Endothelial cell of hepatic sinusoid (primary cell): Measurements from ENCODE around the gene SPSB1.

Experiments
- in situ Hi-C: cut with HindIII; loops from 2 replicates; pipeline ENCODE4 v1.10.0; 2017; ENCODE audit warnings: low sequenced_read_pairs

The SPSB1 gene

DNA sequence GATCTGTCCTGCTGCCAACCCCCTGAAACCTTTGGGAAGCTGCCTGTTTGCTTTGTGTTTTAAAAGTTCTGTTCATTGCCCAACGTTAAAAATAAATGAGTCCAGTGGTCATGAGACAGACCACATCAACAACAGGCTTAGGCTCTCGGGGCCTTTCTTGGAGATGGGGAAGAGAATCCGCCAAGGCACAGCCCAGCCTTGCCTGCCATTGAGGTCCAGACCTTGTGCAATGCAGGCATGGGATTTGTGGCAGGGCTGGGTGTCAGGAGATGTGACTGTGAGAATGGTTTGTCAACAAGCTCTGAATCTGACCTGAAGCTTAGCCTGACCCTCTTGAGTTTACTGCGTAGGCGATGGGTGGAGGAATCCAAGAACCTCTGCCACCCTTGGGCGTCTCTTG, 4.2 kb downstream of the SPSB1 start:
- in situ Hi-C loops: loop anchor here (25.0 kb wide), 1 partner anchor 165 kb away; no protein-coding TSS in a partner anchor

DNA sequence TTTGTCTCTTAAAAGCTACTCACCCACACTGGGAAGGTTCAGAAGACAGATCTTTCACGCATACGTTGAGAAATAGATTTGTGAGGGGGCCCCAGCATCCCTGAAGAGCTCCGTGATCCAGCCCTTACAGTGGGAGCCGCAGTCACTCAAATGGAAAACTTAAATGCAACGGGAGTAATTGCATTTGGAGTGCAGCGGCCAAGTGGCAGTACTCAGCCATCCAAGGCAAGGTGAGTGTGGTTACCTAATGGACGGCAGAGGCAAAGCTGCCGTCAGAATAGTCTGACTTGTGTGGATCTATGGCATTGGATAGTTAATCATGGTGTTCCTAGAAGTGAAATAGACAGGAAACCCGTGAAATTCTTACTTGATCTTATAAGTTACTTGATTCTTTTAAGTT, 5.1 kb downstream of the SPSB1 start:
- in situ Hi-C loops: loop anchor here (25.0 kb wide), 1 partner anchor 164 kb away; no protein-coding TSS in a partner anchor

DNA sequence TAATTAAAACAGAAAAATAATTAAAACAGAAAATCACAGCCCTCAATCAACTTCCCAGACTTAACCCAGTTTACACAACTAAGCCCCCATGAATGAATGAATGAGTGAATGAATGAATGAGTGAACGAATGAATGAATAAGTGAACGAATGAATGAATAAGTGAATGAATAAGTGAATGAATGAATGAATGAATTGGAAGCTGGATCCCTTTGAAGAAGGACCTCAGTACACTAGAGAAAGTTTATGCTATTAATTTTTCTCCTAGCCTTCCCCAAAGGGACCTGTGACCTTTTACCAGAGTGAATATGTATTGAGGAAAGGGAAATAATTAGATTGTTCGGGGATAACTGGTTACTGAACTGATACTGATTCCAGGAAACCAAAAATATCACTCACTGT, 5.6 kb downstream of the SPSB1 start:
- in situ Hi-C loops: loop anchor here (25.0 kb wide), 1 partner anchor 164 kb away; no protein-coding TSS in a partner anchor

DNA sequence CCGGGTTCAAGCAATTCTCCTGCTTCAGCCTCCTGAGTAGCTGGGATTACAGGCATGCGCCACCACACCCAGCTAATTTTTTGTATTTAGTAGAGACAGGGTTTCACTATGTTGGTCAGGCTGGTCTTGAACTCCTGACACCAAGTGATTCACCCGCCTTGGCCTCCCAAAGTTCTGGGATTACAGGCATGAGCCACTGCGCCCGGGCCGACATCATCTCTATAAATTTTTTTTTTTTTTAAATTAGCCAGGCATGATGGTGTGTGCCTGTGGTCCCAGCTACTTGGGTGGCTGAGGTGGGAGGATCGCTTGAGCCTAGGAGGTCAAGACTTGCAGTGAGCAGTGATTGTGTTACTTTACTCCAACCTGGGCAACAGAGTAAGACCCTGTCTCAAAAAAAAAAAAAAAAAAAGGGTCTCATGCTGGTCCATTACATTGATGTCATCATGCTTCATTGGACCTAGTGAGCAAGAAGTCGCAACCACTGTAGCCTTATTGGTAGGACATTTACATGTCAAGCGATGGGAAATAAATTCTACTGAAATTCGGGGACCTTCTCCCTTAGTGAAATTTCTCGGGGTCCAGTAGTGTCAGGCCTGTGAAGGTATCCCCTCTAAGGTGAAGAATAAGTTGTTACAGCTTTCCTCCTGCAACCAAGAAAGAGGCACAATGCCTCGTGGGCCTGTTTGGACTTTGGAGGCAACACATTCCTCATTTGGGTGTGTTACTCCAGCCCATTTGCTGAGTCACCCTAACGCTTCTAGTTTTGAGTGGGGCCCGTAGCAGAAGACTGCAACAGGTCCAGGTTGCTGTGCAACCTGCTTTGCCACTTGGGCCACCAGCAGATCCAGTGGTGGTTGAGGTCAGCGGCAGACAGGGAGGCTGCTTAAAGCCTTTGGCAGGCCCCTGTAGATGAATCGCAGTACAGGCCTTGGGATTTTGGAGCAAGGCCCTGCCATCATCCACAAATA, 7.2 kb downstream of the SPSB1 start:
- in situ Hi-C loops: loop anchor here (5.0 to 25.0 kb wide), 2 partner anchors 72 to 162 kb away; no protein-coding TSS in a partner anchor

DNA sequence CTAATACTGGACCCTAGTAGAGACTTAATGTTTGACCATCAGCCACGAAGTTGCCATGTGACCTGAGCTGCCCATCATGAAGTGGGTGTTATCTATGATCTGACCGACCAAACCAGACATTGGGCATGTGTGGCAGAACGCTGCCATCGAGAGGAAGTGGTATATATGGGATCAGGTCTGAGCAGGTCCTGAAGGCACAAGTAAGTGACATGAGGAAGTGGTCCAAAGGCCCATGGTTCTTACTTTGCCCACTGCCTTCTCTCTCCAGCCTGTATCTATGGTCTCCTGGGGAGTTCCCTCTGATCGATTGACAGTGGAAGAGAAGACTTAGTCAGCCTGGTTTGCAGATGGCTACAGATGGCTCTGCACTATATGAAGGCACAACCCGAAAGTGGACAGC, 7.9 kb downstream of the SPSB1 start:
- in situ Hi-C loops: loop anchor here (5.0 kb wide), 1 partner anchor 72 kb away; no protein-coding TSS in a partner anchor

DNA sequence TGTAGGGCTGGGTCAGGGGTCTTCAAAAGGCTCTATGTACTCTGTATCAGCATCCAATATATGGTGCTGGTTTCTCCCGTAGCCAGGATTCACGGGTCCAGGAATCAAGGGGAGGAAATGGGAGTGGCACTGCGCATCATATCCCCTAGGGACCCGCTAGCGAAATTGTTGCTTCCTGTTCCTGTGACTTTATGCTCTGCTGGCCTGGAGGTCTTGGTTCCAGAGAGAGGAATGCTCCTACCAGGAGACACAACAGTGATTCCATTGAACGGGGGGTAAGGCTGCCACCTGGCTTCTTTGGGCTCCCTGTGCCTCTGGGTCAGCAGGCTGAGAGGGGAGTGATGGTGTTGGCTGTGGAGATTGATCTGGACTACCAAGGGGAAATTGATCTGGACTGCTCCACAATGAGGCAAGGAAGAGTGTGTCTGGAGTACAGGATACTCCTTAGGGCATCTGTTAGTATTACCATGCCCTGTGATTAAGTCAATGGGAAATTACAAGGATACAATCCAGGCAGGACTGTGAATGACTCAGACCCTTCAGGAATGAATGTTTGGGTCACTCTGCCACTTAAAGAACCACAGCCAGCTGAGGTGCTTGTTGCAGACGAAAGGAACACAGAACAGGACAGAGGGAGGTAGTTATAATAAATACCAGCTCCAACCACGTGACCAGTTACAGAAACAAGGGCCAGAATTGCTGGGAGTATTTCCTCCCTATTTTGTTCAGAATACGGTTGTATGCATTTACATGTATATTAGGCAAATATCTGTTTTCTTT, 10.2 kb downstream of the SPSB1 start:
- in situ Hi-C loops: loop anchor here (5.0 kb wide), 1 partner anchor 69 kb away; no protein-coding TSS in a partner anchor

DNA sequence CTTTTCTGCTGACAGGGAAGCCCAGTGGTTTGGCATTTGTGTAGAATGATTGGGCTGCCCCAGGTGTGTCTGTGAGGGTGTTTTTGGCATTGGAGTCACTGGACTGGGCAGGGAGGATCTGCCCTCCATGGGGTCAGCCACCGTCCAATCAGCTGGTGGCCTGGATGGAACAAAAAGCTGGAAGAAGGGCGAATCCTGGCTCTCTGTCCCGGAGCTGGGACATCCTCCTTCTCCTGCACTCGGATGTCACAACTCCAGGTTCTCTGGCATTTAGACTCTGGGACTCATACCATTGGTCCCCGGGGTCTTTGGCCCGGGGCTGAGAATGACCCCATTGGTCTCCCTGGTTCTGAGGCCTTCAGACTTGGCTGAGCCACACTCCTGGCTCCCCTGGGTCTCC, 11.2 kb downstream of the SPSB1 start:
- in situ Hi-C loops: loop anchor here (5.0 kb wide), 1 partner anchor 68 kb away; no protein-coding TSS in a partner anchor

DNA sequence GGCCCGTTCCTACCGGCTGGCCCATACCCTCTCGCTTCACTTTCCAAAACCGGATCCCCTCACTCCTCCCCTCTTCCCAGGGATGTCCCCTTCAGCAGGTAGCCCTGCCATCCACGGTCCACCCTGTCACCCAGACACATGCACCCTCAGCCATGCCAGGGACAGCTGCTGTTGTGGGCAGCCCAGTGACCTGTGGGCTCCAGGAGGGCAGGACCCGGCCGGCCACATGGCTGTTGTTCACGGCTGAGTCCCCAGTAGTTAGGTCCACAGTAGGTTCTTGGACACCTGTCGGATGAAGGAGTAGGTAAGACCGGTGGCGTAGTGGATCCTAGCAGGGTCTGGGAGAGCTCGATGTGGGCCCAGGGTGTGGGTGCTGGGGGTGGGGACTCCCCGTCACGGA, 12.5 kb downstream of the SPSB1 start:
- in situ Hi-C loops: no loop called here

DNA sequence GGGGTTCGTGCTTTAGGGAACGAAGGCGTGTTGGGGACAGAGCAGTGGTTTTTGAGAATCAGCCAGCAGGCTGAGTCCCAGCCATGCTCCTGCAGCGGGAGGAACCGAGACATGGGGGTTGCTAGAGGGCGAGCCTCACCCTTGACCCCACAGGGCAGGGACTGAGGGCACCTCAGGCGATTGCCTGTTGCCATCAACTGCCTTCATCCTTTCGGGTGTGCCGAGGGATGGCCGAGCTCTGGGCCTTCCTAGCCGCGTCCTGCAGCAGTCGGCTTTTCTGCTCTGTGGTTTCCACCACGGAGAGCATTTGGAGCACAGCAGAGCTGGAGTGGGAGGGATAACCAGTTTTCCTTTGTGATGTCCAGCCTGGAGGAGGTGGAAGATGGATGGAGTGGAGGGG, 13.3 kb downstream of the SPSB1 start:
- in situ Hi-C loops: no loop called here

DNA sequence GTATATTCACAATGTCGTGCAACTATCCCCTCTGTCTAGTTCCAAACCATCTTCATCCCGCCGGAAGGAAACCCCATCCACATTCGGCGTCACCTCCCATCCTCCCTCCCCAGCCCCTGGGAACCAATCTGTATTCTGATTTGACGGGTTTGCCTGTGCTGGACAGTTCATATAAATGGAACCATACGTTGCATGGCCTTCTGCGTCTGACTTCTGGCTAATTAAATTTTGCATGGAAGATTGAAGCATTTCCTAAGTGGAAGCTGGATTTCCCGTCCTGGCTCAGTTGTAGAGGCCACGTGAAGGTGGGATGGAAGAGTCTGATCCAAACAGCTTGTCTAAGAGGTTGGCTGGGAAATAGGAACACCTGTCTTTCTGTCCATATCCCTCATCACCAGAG, 14.6 kb downstream of the SPSB1 start:
- in situ Hi-C loops: no loop called here

DNA sequence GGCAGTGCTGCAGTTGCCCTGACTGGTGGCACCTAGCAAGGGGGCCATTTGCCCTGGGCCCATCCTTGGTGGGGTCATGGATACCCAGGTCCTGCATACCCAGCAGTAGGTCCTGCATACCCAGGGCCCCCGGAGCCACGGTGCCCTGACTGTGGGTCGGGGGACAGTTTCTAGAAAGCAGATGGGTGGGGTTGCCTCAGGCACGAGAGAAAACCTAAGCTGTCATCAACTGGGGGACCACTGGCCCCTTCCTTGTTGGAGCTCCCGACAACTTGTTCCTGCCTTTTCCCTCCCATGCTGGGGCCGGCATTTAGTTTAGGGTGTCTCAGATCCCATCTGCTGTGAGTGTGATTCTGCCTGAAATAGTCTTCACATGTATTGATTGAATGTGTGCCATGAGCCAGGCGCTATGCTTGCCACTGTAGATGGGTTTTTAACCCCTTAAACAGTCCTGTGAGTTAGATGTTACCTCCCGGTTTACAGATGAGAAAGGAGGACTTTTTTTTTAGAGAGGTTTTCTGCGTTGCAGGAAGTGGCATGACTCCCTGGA, 15.6 kb downstream of the SPSB1 start:
- in situ Hi-C loops: no loop called here

DNA sequence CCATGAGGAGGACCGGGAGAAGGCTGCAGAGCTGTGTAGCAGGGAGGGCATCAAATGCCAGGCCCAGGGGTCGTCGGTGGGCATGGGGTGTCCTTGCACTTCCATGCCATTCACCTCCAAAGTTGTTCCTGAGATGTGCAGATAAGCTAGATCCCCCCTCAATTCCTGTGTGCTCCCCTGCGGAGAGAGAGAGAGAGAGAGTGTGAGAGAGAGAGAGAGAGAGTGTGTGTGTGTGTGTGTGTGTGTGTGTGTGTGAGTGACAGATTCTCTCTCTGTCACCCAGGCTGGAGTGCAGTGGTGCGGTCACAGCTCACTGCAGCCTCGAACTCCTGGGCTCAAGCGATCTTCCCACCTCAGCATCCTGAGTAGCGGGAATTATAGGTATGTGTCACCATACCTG, 16.4 kb downstream of the SPSB1 start:
- in situ Hi-C loops: no loop called here

DNA sequence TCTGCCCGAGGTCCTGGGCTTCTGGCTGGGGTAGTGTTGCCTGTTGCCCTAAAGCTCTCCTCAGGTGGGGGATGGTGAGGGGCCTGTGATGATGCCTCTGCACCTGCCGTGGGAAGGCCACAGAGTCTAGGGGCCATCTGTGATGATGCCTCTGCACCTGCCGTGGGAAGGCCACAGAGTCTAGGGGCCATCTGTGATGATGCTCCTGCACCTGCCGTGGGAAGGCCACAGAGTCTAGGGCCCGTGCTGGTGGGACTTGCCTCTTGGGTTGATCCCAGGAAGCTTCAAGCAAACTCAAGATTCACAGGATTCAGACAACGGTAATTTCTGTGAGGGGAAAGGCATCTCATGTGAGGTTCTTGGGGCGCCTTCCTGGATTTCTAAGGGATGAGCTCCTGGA, 17.3 kb downstream of the SPSB1 start:
- in situ Hi-C loops: no loop called here

DNA sequence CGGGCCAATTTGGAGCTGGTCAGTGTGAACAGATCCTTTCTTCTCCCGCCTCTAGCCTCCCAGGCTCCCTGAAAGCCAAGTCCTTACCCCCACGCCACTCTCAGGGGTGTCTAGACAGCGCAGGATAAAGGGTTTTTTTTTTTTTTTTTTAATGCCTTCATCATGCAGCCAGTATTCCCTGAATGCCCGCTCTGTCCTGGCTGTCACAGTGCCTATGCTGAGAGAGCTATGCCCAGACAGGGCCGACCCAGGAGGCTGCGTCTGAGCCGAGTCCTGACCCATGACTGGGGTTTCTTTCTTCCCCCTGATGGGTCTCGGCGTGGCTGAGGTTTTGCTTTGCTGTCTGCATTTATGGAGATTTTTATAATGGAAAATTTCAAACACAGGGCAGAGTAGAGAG, 18.3 kb downstream of the SPSB1 start:
- in situ Hi-C loops: no loop called here

DNA sequence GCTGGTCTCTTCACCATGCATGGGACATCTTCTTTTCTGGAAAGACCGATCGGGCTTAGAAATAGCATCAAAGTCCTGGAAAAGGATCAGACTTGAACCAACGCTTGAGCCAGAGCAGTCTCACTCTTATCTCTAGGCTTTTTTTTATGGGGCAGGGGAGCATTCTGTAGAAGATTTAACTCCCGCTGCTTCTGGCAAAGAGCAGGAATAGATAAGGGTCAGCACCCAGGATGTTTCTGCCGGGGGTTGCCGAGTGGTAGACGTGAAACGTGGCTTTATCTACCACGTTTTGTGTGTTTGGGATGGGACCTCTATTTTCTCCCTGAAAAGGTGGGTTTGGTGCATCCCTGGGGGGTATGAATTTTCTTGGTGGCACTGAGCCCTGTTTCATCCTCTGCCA, 18.8 kb downstream of the SPSB1 start:
- in situ Hi-C loops: no loop called here

DNA sequence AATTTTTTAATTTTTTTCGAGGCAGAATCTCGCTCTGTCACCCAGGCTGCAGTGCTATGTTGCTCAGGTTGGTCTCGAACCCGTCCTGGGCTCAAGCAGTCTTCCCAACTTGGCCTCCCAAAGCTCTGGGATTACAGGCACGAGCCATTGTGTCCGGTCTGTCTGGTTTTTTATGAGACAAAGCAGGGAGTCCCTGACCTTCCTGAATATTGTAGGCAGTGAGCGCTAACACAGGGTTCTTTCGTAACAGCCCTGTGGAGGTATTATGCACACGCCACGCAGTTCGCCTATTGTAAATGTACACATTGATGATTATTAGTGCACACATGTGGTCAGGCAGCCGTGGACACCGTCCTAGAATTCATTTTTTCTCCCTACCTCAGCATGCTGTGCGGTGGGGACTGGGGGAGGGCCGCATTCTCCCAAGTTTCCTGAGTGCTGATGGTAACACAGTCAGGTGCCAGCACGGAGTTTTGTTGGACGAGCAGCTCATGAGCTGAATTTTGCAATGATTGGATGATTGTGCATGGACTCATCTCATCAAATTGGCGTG, 19.6 kb downstream of the SPSB1 start:
- in situ Hi-C loops: no loop called here

DNA sequence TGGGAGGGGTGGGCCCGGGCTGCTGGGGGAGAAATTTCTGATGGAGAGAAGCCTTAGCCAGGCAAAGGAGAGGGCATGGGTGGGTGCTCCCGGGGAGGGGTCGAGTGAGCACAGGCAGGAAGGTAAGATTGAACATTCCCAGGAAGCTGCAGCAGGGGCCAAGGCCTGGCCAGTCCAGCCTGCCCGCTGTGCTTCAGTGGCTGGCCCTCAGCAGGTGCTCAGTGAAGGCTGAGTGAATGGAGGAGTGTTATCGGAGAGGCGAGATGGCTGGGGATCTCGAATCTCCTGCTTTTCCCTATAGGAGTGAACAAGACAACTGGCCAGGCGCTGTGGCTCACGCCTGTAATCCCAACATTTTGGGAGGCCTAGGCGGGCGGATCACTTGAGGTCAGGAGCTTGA, 20.9 kb downstream of the SPSB1 start:
- in situ Hi-C loops: no loop called here

DNA sequence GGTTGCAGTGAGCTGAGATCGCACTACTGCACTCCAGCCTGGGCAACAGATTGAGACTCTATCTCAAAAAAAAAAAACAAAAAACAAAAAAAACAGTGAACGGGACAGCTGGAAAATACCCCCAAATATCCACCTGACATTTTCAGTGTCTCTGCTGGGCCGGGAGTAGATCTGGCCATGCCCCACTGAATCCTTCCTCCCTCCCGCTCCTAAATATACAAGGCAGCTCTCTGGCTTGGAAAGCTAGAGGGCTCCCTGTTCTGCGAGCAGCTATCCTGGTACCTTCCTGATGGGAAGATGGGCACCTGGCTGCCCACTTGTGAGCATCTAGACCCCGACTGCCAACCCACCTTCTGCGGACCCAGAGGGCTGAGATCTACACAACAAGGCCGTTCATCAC, 21.4 kb downstream of the SPSB1 start:
- in situ Hi-C loops: no loop called here

DNA sequence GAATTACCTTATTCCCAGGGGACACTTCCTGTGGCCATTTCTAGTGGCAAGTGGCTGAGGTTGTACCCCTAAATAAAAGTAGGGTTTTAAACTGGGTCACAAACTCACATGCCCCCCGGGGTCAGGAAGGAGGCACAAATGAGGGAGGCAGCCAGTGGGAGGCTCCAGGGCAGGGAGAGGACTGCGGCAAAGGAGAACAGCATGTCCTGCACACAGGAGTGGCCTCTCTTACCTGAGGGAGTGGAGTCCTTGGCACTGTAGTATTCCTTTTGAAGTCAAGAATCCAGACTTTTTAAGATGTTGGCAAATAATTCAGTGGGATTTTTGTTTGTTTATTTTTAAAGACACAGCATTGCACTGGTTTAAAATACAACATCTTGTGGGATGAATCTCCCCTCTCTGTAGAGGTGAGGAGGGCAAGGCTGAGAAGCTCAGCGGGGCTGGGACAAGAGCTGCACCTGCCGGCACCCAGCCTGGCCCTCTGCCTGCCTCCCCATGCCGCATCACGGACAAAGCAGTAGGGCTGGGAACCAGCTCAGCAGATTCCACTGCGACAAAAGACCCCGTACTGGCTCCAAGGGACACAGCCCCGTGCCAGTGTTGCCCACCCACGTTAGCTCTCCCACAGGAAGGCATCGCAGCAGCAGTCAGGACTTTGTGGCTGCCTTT, 22.2 kb downstream of the SPSB1 start:
- in situ Hi-C loops: no loop called here

DNA sequence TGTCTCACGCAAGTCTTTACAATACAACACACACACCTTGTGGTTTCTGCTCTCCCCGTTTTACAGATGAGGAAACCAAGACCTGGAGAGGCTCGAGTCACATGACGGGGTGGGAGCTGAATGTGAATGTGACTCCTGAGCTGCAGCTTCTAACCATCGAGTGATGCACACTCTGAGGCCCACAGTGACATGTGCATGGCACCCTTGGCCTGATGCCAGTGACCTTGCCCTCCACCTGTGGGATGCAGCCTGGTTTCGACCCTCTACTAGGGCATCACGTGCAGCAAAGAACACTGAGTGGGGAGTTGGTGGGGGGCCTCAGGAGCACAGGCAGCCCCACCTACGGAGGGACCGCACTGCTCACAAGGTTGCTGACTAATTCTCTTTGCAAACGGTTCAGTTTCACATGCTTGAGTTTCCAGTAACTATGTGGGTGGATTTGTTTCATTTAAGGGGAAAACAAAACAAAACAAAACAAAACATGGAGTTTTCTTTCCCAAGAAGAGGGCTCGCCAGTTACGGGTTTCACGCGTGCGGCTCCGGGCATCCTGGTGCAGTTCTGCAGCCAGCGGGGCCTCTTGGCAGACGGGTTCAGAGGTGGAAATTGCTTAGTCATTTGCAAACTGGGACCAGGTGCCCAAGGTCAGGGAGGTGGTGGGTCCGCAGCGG, 22.9 kb downstream of the SPSB1 start:
- in situ Hi-C loops: no loop called here
